Stimulated activated CD4-positive, alpha-beta T cell treated with anti-CD3 and anti-CD28 coated beads, Interleukin-2, amount 100 ng/mL, for 48 hours (primary cell): Measurements from ENCODE around the gene TBK1.

Experiments used
- DNase-seq, 2 donors: peaks; one replicate each; pipeline ENCODE4 v3.0.0-alpha.2; 2020

Gene TBK1

DNA sequence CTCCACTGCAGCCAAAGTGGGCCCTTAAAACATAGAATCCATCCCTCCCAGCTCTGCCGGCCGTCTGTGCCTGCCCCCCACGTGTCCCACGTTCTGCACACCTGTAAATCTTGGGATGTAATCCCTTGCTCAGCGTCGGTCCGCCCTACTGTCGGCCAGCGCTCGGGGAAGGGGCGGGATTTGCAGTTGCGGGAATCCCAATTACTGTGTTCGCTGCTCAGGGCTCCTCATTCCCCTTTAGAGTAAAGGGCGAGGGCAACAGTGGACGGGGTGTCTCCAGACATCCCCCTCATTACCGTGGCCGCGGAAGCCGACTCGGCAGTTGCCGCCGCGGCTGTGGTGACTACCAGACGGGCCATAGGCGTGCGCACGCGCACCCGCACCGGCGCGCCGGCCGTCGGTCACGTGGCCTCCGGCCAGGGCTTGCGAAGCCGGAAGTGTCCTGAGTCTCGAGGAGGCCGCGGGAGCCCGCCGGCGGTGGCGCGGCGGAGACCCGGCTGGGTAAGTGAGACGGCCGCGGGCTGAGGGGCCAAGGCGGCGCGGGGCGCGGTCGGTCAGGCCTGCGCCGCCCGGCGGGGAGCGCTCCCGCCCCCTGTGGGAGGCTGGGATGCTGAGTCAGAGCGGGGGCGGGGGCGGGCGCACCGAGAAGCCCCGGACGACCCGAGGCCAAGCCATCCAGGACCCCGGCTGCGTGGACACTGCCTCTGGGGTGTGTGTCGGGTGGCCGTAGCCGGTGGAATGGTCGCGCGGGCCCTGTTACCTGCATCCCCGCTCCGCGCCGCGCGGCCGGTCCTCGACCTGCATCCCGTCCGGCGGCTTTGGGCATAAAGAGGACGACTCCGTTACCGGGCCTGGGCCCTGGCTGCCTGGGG is at the start of gene TBK1:
Gene TBK1 (plus strand): TSS at position 434 of the 872 bp plus-strand sequence. CDS start 3,751 bp downstream, outside the sequence.
- peak; percentile 56 to 63 for DNase-seq

DNA sequence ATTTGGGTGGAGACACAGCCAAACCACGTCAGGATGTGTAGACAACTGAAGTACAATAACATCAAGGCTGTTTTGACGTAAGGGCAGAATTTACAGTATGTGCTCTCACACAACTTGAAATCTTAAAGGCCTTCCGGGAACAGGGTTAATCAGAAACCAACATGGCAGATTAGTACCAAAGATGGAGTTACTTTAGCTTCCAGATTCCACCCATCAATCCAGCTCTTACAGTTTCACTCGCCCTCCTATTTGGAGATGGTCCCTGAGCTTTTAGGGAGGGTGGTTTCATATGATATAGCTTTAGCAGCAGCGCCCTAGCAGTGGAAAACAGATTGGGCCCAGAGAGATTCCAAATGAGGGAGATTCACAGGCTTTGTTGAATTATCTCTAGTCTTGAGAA is 49.7 kb upstream of the TBK1 start:
- DNase-seq: no peak

- DNase-seq: peak; percentile 84 to 86
Observed at GRCh38 chr12:64403707-64404469, 48.0 kb upstream of the TBK1 start, which contains the start of gene XPOT. Gene XPOT, plus strand, starts transcription at chr12:64404392. Its CDS starts 5,644 bp downstream, at chr12:64410036.

DNA sequence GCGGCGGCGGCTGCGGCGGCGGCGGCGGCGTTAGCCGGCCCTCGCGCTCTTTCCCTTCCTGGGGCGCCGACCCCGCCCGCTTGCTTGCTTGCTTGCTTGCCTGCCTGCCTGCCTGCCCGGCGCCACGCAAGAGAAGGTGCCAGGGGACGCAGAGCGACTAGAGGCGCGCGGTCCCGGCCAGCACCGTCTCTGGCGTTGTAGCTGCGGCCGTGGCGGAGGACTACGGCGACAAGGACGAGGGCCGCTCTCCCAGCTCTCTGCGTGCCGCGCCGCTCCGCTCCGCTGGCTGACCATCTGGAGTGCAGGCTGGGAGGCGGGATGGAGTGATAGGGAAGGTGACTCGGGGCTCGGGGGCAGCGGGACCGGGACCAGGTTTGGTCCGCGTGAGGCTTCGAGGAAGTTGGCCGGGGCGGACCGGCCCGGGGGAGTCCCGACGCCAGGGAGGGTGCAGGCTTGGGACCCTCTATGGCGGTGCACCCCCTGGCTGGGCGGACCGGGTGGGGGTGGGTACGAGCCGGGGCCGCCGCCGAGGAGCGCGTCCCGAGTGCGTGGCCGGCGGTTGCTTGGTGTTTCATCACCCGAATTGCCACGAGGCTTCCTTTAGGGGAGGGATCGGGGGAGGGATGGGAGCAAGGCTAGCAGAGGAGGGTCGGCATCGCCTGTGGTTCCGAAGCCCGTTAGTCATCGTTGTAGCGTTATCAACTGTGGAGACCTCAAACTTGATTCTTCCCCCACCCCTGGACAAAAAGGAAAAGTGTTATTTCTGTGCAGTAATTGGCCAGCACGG is 47.3 kb upstream of the TBK1 start:
- DNase-seq: peak; percentile 58 to 59

GRCh38 chr12:64407342-64408223 is 44.3 kb upstream of the TBK1 start:
- no peak for DNase-seq

DNA sequence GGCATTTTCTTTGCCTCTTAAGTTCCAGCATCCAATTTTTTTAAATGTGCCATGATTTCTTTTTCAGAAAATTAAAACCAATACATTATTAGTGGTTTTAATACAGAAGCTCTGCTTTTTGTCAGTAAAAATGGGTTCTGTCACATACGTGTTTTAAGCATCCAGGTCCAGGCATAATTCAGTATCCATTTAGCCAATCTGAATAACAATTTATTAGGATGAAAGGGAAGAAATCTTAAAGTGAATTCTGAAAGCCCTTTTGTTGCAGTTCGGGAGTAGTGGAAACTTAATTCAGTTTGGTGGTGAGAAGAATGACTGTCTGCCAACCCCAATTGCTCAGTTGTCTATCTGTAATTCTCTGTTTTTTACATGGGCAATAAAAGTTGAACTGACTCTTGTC is 40.5 kb upstream of the TBK1 start:
- DNase-seq: no peak

- no peak for DNase-seq
Observed at GRCh38 chr12:64412459-64412858, 39.5 kb upstream of the TBK1 start.

- DNase-seq: no peak
Observed at GRCh38 chr12:64413884-64414283, 38.0 kb upstream of the TBK1 start.

- DNase-seq: no peak
Observed at GRCh38 chr12:64418209-64418608, 33.7 kb upstream of the TBK1 start.

DNA sequence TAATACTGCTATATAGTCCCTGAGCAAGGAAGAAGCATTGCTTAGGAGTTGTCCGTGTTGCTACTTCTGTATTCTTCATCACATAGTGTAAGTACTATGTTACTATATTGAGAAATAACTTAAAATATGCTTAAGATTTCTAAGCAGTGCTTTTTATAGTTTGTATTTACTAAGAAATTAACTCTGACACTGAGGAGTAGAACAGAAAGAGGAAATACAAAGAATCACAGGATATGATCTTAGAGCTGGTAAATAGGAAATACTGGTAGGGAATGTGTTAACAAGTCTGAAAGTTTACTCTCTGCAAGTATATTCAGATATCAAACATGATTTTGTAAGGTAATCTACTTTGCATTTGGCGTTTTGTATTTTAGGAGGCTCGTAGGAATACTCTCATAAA is 32.2 kb upstream of the TBK1 start:
- DNase-seq: no peak

- DNase-seq: no peak
Observed at GRCh38 chr12:64427988-64428387, 23.9 kb upstream of the TBK1 start.

DNA sequence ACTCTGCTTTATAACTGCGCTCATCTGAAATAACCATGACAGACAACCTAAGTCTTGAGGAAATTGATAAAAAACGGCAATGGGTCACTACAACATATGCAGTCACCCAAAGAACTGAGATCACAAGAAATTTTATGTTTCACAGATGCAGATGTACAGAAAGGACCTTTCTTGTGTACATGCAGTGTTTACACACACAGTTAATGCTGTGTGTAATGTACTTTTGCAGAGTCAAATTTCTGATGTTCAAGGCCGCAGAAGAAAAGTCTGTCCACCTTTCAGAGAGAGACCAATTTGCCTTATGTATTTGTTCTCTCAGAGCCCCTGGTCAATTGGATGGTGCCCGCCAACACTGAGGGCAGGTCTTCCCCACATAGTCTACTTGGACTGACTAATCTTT is 23.0 kb upstream of the TBK1 start:
- DNase-seq: no peak

DNA sequence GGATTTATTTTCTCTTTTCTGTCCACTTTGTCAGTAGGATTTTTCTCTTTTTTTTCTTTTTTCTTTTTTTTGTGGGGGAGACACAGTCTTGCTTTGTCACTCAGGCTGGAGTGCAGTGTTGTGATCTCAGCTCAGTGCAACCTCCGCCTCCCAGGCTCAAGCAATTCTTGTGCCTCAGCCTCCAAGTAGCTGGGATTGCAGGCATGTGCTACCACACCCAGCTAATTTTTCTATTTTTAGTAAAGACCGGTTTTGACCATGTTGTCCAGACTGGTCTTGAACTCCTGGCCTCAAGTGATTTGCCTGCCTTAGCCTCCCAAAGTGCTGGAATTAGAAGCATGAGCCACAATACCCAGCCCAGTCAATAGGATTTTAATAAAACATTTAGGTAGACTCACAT is 21.0 kb upstream of the TBK1 start:
- no peak for DNase-seq

DNA sequence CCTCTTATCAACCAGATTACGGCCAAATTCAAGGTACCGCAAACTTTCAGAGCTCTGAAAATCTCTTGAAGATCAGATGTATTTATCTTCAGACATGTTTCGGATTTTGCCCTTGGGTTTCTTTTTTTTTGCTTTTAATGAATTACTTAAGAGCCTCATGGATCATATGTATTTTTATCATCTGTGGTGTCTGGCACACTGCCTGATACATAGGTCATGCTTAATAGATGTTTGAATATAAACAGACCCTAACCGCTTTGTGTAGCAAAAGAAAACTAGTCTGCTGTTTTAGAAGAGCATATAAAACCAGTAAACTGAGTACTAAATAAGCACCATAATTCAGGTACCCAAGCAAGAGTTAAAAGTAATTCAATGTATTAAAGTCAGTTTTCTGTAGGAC is 20.1 kb upstream of the TBK1 start:
- DNase-seq: no peak

DNA sequence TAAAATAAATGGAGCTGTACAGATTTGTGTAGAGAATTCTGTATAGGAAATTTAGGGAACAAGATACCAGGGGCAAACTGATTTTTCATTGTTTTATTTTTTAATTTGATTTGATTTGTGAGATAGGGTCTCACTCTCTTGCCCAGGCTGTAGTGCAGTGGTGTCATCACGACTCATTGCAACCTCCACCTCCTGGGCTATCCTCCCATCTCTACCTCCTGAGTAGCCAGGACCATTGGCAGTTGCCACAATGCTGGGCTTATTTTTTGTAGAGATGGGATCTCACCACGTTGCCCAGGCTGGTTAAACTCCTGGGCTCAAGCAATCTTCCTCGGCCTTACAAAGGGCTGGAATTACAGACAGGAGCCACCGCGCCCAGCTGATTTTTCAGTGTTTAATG is 18.0 kb upstream of the TBK1 start:
- no peak for DNase-seq

GRCh38 chr12:64440100-64440499 is 11.8 kb upstream of the TBK1 start:
- no peak for DNase-seq

GRCh38 chr12:64445490-64445889 is 6.4 kb upstream of the TBK1 start:
- DNase-seq: no peak

GRCh38 chr12:64446295-64446694 is 5.6 kb upstream of the TBK1 start:
- no peak for DNase-seq

- no peak for DNase-seq
Observed at GRCh38 chr12:64450057-64450640, 1.8 kb upstream of the TBK1 start.

DNA sequence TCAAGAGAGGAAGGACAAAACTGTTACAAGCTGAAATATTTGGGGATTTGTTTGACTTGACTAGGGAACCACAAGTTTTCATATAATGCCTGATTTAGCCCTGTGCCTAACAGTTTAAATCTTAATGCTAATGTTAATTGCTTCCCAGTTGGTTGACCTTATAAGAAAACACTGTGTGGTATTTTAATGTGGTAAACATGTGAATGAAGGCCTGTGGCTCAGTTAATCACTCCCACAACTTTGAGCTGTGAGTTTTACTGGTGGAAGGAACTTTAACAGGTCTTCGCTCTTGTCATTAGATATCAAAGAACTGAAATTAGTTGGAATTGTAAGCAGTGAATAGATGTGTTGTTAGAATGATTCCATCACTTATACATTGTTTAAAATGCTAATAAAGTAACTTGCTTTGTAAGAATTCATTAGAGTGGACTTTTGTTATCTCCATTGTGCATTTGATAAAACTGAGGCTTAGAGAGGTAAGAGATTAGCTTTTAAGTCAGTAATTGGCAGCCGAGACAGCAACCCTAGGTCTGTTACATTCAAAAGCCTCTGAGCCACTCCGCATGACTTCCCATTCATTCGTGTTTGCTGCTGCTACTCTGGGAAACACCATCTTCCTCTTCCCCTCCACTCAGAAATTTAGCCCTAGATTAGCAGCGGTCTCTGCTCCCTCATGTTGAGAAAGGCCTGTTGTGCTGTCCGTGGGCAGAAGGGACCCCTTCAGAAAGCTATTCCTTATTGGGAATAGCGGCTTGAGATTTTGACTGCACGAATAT is 1.0 kb upstream of the TBK1 start:
- DNase-seq: no peak
